Measurements from ENCODE around the gene MMP15. TPM values are rescaled to one million over a fixed set of nuclear protein-coding genes. Genes with fewer than 3 reads are reported as not detected.

Gene MMP15
- total RNA-seq, 5 donors from 2014 or later (not counting 1 experiment from before 2014, with no cell fraction given) = 0.30 to 1.3 (median 0.85) TPM

GRCh38 chr16:58020628-58021521, 4.7 kb upstream of the MMP15 start:
- no peaks in the 10 kb centered on the region for H3K9me3 ChIP-seq
- ChIA-PET POLR2A (no interaction called here), CTCF (interaction anchor here in 1 of 2 donors (0.6 kb wide), 1 partner anchor 19 kb away, joined by 3 read pairs; no protein-coding TSS in a partner anchor)
- 82% methylated on average over 5 of the region's 8 CpGs for WGBS (ENCODE audit: insufficient coverage)
- peak overlapping the region; percentile 78 to 79 for H3K27ac Mint-ChIP-seq
- no peaks in the 10 kb centered on the region for H3K36me3 Mint-ChIP-seq
- H3K27me3 Mint-ChIP-seq = peaks cover 0 to 4% of the 10 kb centered on the region in 2 donors
- H3K27ac ChIP-seq (ENCODE audit: low read length) = peak overlapping the region; percentile 28
- peaks cover 23 to 26% (median 24%) of the 10 kb centered on the region in 3 donors for H3K4me1 Mint-ChIP-seq
- ATAC-seq (replicated peaks in 1 of 4) (peak; percentile 57 to 67 (median 65)), DNase-seq (peak in 34 of 35 experiments; percentile 26 to 79 (median 59))
- peaks cover 4 to 22% of the 10 kb centered on the region in 2 donors for H3K36me3 ChIP-seq (ENCODE audit: control insufficient read depth in 2 of 2, extremely low read depth in 1 of 2, insufficient read depth in 1 of 2, low read length in 1 of 2)
- no peak overlapping the region for H3K4me3 ChIP-seq (ENCODE audit: control insufficient read depth in 1 of 2, extremely low read depth in 1 of 2, low read length in 1 of 2)
- H3K4me1 ChIP-seq (ENCODE audit: control insufficient read depth in 1 of 2, extremely low read depth in 1 of 2, insufficient read depth in 2 of 2, low read length in 2 of 2) = peaks cover 2 to 29% of the 10 kb centered on the region in 2 experiments
- no peaks in the 10 kb centered on the region for H3K9me3 Mint-ChIP-seq
- H3K4me3 Mint-ChIP-seq = no peak overlapping the region
- H3K27me3 ChIP-seq (replicated peaks in 1 of 2; ENCODE audit: control insufficient read depth in 2 of 2, extremely low read depth in 1 of 2, insufficient read depth in 2 of 2, low read length in 1 of 2) = peaks cover 0 to 10% of the 10 kb centered on the region in 2 experiments

GRCh38 chr16:58021661-58022551, 3.6 kb upstream of the MMP15 start:
- DNase-seq (no peak), ATAC-seq (replicated peaks in 1 of 4) (no peak)
- CTCF ChIA-PET = interaction anchor here (0.5 to 0.6 kb wide), 3 partner anchors 20 to 273 kb away, joined by 3 read pairs; no protein-coding TSS in a partner anchor
- H3K4me1 Mint-ChIP-seq = peaks cover 23 to 26% (median 24%) of the 10 kb centered on the region in 3 donors
- H3K27me3 ChIP-seq (replicated peaks in 1 of 2; ENCODE audit: control insufficient read depth in 2 of 2, extremely low read depth in 1 of 2, insufficient read depth in 2 of 2, low read length in 1 of 2) = peaks cover 0 to 17% of the 10 kb centered on the region in 2 experiments
- peak overlapping the region in 1 of 3 donors; percentile 22 for H3K4me3 Mint-ChIP-seq
- no peaks in the 10 kb centered on the region for H3K9me3 ChIP-seq
- no peaks in the 10 kb centered on the region for H3K9me3 Mint-ChIP-seq
- no peak overlapping the region for H3K27ac ChIP-seq (ENCODE audit: low read length)
- no peaks in the 10 kb centered on the region for H3K36me3 Mint-ChIP-seq
- WGBS (ENCODE audit: insufficient coverage) = 94% methylated on average over 6 of the region's 8 CpGs
- peaks cover 0 to 4% of the 10 kb centered on the region in 2 donors for H3K27me3 Mint-ChIP-seq
- H3K4me3 ChIP-seq (ENCODE audit: control insufficient read depth in 1 of 2, extremely low read depth in 1 of 2, low read length in 1 of 2) = no peak overlapping the region
- H3K36me3 ChIP-seq (ENCODE audit: control insufficient read depth in 2 of 2, extremely low read depth in 1 of 2, insufficient read depth in 1 of 2, low read length in 1 of 2) = peaks cover 0 to 16% of the 10 kb centered on the region in 2 donors
- H3K27ac Mint-ChIP-seq = peak overlapping the region in 1 of 2 donors; percentile 31
- POLR2A ChIA-PET = no interaction called here
- H3K4me1 ChIP-seq (ENCODE audit: control insufficient read depth in 1 of 2, extremely low read depth in 1 of 2, insufficient read depth in 2 of 2, low read length in 2 of 2) = peaks cover 2 to 36% of the 10 kb centered on the region in 2 experiments

GRCh38 chr16:58022601-58023371, 2.8 kb upstream of the MMP15 start:
- Mint-ChIP-seq H3K9me3 (no peaks in the 10 kb centered on the region), H3K27me3 (peaks cover 0 to 4% of the 10 kb centered on the region in 2 donors), H3K4me1 (peaks cover 23 to 26% (median 24%) of the 10 kb centered on the region in 3 donors), H3K27ac (no peak overlapping the region), H3K4me3 (peak overlapping the region in 1 of 3 donors; percentile 22), H3K36me3 (no peaks in the 10 kb centered on the region)
- Histone ChIP-seq H3K27me3 (replicated peaks in 1 of 2; ENCODE audit: control insufficient read depth in 2 of 2, extremely low read depth in 1 of 2, insufficient read depth in 2 of 2, low read length in 1 of 2) (peaks cover 0 to 26% of the 10 kb centered on the region in 2 experiments), H3K9me3 (no peaks in the 10 kb centered on the region), H3K4me3 (ENCODE audit: control insufficient read depth in 1 of 2, extremely low read depth in 1 of 2, low read length in 1 of 2) (no peak overlapping the region), H3K4me1 (ENCODE audit: control insufficient read depth in 1 of 2, extremely low read depth in 1 of 2, insufficient read depth in 2 of 2, low read length in 2 of 2) (peaks cover 2 to 42% of the 10 kb centered on the region in 2 experiments), H3K27ac (ENCODE audit: low read length) (no peak overlapping the region), H3K36me3 (ENCODE audit: control insufficient read depth in 2 of 2, extremely low read depth in 1 of 2, insufficient read depth in 1 of 2, low read length in 1 of 2) (peaks cover 0 to 10% of the 10 kb centered on the region in 2 donors)
- POLR2A ChIA-PET = interaction anchor here in 1 of 2 donors (0.5 kb wide), 1 partner anchor 61 kb away, joined by 3 read pairs; no protein-coding TSS in a partner anchor
- ATAC-seq (replicated peaks in 1 of 4) = no peak
- no peak for DNase-seq
- WGBS (ENCODE audit: insufficient coverage) = 67% methylated on average over 1 of the region's 18 CpGs
- CTCF ChIA-PET = interaction anchor here (1.1 to 1.5 kb wide), 2 partner anchors 11 to 98 kb away, joined by 3 read pairs; no protein-coding TSS in a partner anchor

- ATAC-seq (replicated peaks in 1 of 4) (peak in 2 of 4 experiments; percentile 12 to 16), DNase-seq (peak in 11 of 35 experiments; percentile 8 to 48 (median 21))
- H3K4me3 ChIP-seq (ENCODE audit: control insufficient read depth in 1 of 2, extremely low read depth in 1 of 2, low read length in 1 of 2) = peak overlapping the region; percentile 72 to 87
- no peaks in the 10 kb centered on the region for H3K9me3 ChIP-seq
- ChIA-PET CTCF (interaction anchor here (0.5 to 1.1 kb wide), 6 partner anchors 27 to 463 kb away, joined by 3 to 5 read pairs (median 4); no protein-coding TSS in a partner anchor), POLR2A (interaction anchor here (0.5 to 1.0 kb wide), 6 partner anchors 103 to 1574 kb away, joined by 3 to 8 read pairs (median 6); partner anchors contain the start of genes CFAP20 (in 1 of the 2), KATNB1 (in 1 of the 2) and NUDT21 (in 1 of the 2))
- peaks cover 2 to 41% of the 10 kb centered on the region in 2 experiments for H3K4me1 ChIP-seq (ENCODE audit: control insufficient read depth in 1 of 2, extremely low read depth in 1 of 2, insufficient read depth in 2 of 2, low read length in 2 of 2)
- peaks cover 4 to 12% of the 10 kb centered on the region in 2 donors for H3K27me3 Mint-ChIP-seq
- H3K4me1 Mint-ChIP-seq = peaks cover 23 to 29% (median 24%) of the 10 kb centered on the region in 3 donors
- H3K4me3 Mint-ChIP-seq = peak overlapping the region; percentile 89 to 91 (median 90)
- no peaks in the 10 kb centered on the region for H3K36me3 Mint-ChIP-seq
- H3K36me3 ChIP-seq (ENCODE audit: control insufficient read depth in 2 of 2, extremely low read depth in 1 of 2, insufficient read depth in 1 of 2, low read length in 1 of 2) = no peaks in the 10 kb centered on the region
- H3K27ac ChIP-seq (ENCODE audit: low read length) = no peak overlapping the region
- H3K27me3 ChIP-seq (replicated peaks in 1 of 2; ENCODE audit: control insufficient read depth in 2 of 2, extremely low read depth in 1 of 2, insufficient read depth in 2 of 2, low read length in 1 of 2) = peaks cover 0 to 37% of the 10 kb centered on the region in 2 experiments
- H3K9me3 Mint-ChIP-seq = no peaks in the 10 kb centered on the region
- peak overlapping the region; percentile 76 to 89 for H3K27ac Mint-ChIP-seq
- 19% methylated on average over 44 of the region's 57 CpGs for WGBS (ENCODE audit: insufficient coverage)
Observed at GRCh38 chr16:58024486-58025350, 836 bp upstream of the MMP15 start.

- H3K27ac Mint-ChIP-seq = no peak overlapping the region
- POLR2A ChIA-PET = no interaction called here
- peaks cover 11 to 18% (median 13%) of the 10 kb centered on the region in 3 donors for H3K4me1 Mint-ChIP-seq
- peak overlapping the region; percentile 48 to 87 for H3K4me3 ChIP-seq (ENCODE audit: control insufficient read depth in 1 of 2, extremely low read depth in 1 of 2, low read length in 1 of 2)
- peaks cover 4 to 13% of the 10 kb centered on the region in 2 donors for H3K27me3 Mint-ChIP-seq
- H3K4me3 Mint-ChIP-seq = peak overlapping the region; percentile 54 to 57 (median 54)
- peaks cover 0 to 37% of the 10 kb centered on the region in 2 experiments for H3K27me3 ChIP-seq (replicated peaks in 1 of 2; ENCODE audit: control insufficient read depth in 2 of 2, extremely low read depth in 1 of 2, insufficient read depth in 2 of 2, low read length in 1 of 2)
- under 1% methylated on average over 62 of the region's 65 CpGs for WGBS (ENCODE audit: insufficient coverage)
- H3K36me3 ChIP-seq (ENCODE audit: control insufficient read depth in 2 of 2, extremely low read depth in 1 of 2, insufficient read depth in 1 of 2, low read length in 1 of 2) = no peaks in the 10 kb centered on the region
- CTCF ChIA-PET = interaction anchor here in 1 of 2 donors (0.7 kb wide), 1 partner anchor 12 kb away, joined by 3 read pairs; no protein-coding TSS in a partner anchor
- DNase-seq (peak in 5 of 35 experiments; percentile 10 to 32 (median 15)), ATAC-seq (replicated peaks in 1 of 4) (peak in 3 of 4 experiments; percentile 31 to 35 (median 31))
- H3K36me3 Mint-ChIP-seq = no peaks in the 10 kb centered on the region
- H3K9me3 Mint-ChIP-seq = no peaks in the 10 kb centered on the region
- H3K9me3 ChIP-seq = no peaks in the 10 kb centered on the region
- no peak overlapping the region for H3K27ac ChIP-seq (ENCODE audit: low read length)
- peaks cover 2 to 30% of the 10 kb centered on the region in 2 experiments for H3K4me1 ChIP-seq (ENCODE audit: control insufficient read depth in 1 of 2, extremely low read depth in 1 of 2, insufficient read depth in 2 of 2, low read length in 2 of 2)
Observed at GRCh38 chr16:58026139-58026704, 668 bp downstream of the MMP15 start.

Data from T-cell (primary cell).